Breast epithelium (tissue), 3 donors: ENCODE results near the gene MTIF2.

ENCODE experiments used
- CTCF ChIP-seq, 3 donors: fragments of 450-650 bp; IDR thresholded peaks; one replicate each; pipeline ENCODE4 v1.5.1; 2016 to 2017; ENCODE audit warnings: antibody characterized with exemption in 3 of 3, mild to moderate bottlenecking in 3 of 3, moderate library complexity in 3 of 3
- POLR2A ChIP-seq: fragments of 450-650 bp; IDR thresholded peaks from one replicate; pipeline ENCODE4 v1.6.1; 2016; ENCODE audit warnings: antibody characterized with exemption, mild to moderate bottlenecking, moderate library complexity

GRCh38 chr2:55314985-55315384 lies 46.0 kb upstream of the MTIF2 start:
- TF ChIP-seq CTCF (IDR thresholded peaks at IDR 0.05) (no peak), POLR2A (no peak)
